GM20000 (cell line): Measurements from ENCODE around the gene RYR1.

Source experiments
- DNase-seq: peaks from one replicate; pipeline ENCODE4 v3.0.0; 2012; ENCODE audit warnings: low spot score
- CTCF ChIP-seq: IDR thresholded peaks from 2 replicates; pipeline ENCODE4 v1.5.1; 2012; ENCODE audit warnings: mild to moderate bottlenecking, control low read depth; ENCODE audit errors: extremely low read depth, missing control alignments

RYR1 gene

GRCh38 chr19:38478273-38478971, 44.9 kb downstream of the RYR1 start:
- DNase-seq: no peak
- TF ChIP-seq CTCF: no peak

- DNase-seq: no peak
- no peak for TF ChIP-seq CTCF
These were observed 49.0 kb downstream of the RYR1 start for GRCh38 chr19:38482496-38482895.

GRCh38 chr19:38483016-38483630, 49.6 kb downstream of the RYR1 start:
- no peak for DNase-seq

GRCh38 chr19:38484747-38485146, 51.3 kb downstream of the RYR1 start:
- no peak for DNase-seq
- TF ChIP-seq CTCF: no peak

More at GRCh38 chr19:38483016-38483630, 49.6 kb downstream of the RYR1 start:
- TF ChIP-seq CTCF: no peak

- no peak for DNase-seq
- TF ChIP-seq CTCF: no peak
These were observed 52.2 kb downstream of the RYR1 start for GRCh38 chr19:38485541-38486285.

- no peak for TF ChIP-seq CTCF
- DNase-seq: no peak
These were observed 53.3 kb downstream of the RYR1 start for GRCh38 chr19:38486731-38487336.

GRCh38 chr19:38488096-38488495, 54.6 kb downstream of the RYR1 start:
- no peak for DNase-seq
- no peak for TF ChIP-seq CTCF
